BE2C (cell line): ENCODE data around the gene RCE1.

Source experiments
- DNase-seq: peaks from one replicate; pipeline ENCODE4 v3.0.0-alpha.2; 2020
- H3K27me3 ChIP-seq: fragments of 250-450 bp; sonication (Bioruptor Pico); 2 replicates; pipeline ENCODE4 v1.5.1; 2020; ENCODE audit warnings: mild to moderate bottlenecking
- H3K36me3 ChIP-seq: fragments of 250-450 bp; sonication (Bioruptor Pico); 2 replicates; pipeline ENCODE4 v1.5.1; 2020; ENCODE audit warnings: mild to moderate bottlenecking
- H3K4me1 ChIP-seq: fragments of 250-450 bp; sonication (Bioruptor Pico); 2 replicates; pipeline ENCODE4 v1.5.1; 2020
- H3K4me3 ChIP-seq: 2 replicates; pipeline ENCODE4 v1.5.1; 2011; ENCODE audit warnings: low read depth, low read length
- H3K9me3 ChIP-seq: fragments of 250-450 bp; sonication (Bioruptor Pico); 2 replicates; pipeline ENCODE4 v1.5.1; 2020
- CTCF ChIP-seq: IDR thresholded peaks from 2 replicates; pipeline ENCODE4 v1.5.1; 2012; ENCODE audit warnings: mild to moderate bottlenecking, low read depth, low read length

The RCE1 gene

GRCh38 chr11:66880496-66881450 lies 37.5 kb downstream of the RCE1 start:
- Histone ChIP-seq H3K4me1 (peaks cover 28% of the 10 kb centered on the region), H3K27me3 (no peaks in the 10 kb centered on the region), H3K36me3 (no peaks in the 10 kb centered on the region), H3K9me3 (no peaks in the 10 kb centered on the region), H3K4me3 (no peak overlapping the region)
- no peak for DNase-seq
- no peak for TF ChIP-seq CTCF

GRCh38 chr11:66881451-66881835 lies 38.2 kb downstream of the RCE1 start:
- TF ChIP-seq CTCF: no peak
- Histone ChIP-seq H3K9me3 (no peaks in the 10 kb centered on the region), H3K4me1 (peaks cover 33% of the 10 kb centered on the region), H3K4me3 (no peak overlapping the region), H3K36me3 (no peaks in the 10 kb centered on the region), H3K27me3 (no peaks in the 10 kb centered on the region)
- DNase-seq: no peak

DNA sequence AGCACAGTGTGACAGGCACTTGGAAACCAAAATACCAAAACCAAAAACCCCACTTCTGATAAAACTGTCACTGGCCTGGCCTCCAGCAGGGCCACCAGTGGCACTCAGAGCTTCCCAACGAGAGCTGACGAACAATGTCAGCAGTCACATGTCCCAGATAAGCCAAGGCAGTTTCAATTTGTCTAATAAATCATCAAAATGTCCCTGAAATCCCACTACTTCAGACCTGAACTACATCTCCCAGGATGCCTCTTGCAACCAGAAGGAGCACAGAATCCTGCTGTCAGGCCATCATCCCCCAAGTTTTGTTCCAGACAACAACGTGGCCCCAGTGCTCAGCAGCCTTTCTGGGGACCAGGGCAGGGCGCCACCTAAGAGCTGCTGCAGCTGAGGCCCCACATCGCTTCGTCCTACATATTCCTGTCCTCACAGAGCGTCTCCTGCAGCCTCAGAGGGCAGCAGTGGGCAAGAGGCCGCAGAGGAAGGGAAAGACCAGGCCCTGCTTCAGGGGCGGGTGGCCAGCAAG lies 38.7 kb downstream of the RCE1 start:
- no peak for TF ChIP-seq CTCF
- Histone ChIP-seq H3K9me3 (no peaks in the 10 kb centered on the region), H3K36me3 (no peaks in the 10 kb centered on the region), H3K27me3 (no peaks in the 10 kb centered on the region), H3K4me3 (no peak overlapping the region), H3K4me1 (peaks cover 38% of the 10 kb centered on the region)
- no peak for DNase-seq

DNA sequence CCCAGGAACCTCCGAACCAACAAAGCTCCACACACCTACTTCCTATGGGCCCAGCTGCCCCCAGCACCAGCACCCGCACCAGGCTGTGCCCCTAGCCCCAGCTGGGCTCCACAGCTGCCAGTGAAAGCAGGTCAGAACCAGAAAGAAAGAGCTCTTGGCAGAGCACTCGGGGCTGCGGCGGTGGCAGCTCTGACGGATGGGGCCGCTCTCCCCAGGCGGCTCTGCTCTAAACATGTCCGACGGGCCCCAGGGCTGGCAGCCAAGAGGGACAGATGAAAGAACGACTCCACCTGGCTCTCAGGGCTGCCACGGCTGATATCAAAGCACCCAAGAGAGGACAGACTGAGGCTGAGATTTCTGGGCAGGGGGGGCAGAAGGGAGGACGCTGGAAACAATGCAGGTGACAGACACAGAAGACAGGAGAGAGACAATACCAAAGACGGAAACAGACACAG lies 39.3 kb downstream of the RCE1 start:
- TF ChIP-seq CTCF: no peak
- Histone ChIP-seq H3K4me1 (peaks cover 43% of the 10 kb centered on the region), H3K36me3 (no peaks in the 10 kb centered on the region), H3K27me3 (no peaks in the 10 kb centered on the region), H3K4me3 (peak overlapping the region; percentile 35), H3K9me3 (no peaks in the 10 kb centered on the region)
- no peak for DNase-seq

- H3K36me3 ChIP-seq: no peaks in the 10 kb centered on the region
- peak overlapping the region; percentile 35 for H3K4me3 ChIP-seq
- H3K4me1 ChIP-seq: peaks cover 45% of the 10 kb centered on the region
- peak; percentile 87 for DNase-seq
- H3K9me3 ChIP-seq: no peaks in the 10 kb centered on the region
- no peaks in the 10 kb centered on the region for H3K27me3 ChIP-seq
- peak; percentile 83 for TF ChIP-seq CTCF
Observed at GRCh38 chr11:66883016-66883965, 40.0 kb downstream of the RCE1 start.
